OCI-LY7 (cell line): ENCODE measurements around the gene CERCAM.

ENCODE experiments used
- EZH2phosphoT487 ChIP-seq: fragments of 200-600 bp; sonication (generic); IDR thresholded peaks from 2 replicates; pipeline ENCODE4 v1.6.1; 2018; ENCODE audit warnings: low read depth, borderline replicate concordance, mild to moderate bottlenecking, mixed run types, antibody characterized with exemption, low read length, moderate library complexity, mixed read lengths
- TF ChIP-seq, protein P1 (sequence below): fragments of 200-600 bp; sonication (generic); conservative IDR thresholded peaks from 2 replicates; pipeline ENCODE4 v1.5.1; 2014; ENCODE audit warnings: mild to moderate bottlenecking, antibody characterized with exemption, low read length, moderate library complexity, mixed read lengths

DNA sequence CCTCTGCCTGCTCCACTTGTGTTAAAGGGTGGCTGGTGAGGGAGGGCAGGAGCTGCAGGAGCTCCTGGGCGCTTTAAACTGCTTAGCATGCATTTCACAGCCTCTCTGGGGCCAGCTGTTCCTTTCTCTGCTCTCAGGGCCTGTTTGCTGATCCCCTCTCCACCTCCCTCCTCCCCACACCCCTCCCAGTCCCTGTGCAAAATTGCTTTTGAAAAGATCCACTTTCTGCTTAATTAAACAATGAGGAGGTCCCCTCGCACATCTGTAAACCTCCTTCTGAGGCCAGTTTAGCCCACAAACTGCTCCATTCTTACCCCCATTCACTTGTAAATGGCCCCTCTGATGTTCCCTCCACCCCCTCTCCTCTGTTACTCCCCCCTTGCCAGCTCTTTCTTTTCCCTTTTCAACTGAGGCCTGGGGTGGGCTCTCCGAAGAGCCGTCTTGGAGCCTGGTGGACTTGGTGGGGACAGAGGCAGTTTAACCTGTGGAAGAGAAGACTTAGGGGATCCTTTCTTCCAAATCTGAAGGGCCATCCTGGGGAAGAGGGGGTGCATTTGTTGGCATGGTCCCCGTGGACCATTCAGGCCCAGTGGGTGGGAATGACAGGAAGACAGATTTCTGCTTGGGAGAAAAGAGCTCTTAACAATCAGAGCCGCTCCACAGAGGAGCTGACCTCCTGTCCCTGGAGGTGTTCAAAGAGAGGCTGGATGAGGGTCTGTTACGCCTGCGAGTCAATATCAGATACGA lies 37.5 kb upstream of the CERCAM start:
- TF ChIP-seq, protein P1, sequence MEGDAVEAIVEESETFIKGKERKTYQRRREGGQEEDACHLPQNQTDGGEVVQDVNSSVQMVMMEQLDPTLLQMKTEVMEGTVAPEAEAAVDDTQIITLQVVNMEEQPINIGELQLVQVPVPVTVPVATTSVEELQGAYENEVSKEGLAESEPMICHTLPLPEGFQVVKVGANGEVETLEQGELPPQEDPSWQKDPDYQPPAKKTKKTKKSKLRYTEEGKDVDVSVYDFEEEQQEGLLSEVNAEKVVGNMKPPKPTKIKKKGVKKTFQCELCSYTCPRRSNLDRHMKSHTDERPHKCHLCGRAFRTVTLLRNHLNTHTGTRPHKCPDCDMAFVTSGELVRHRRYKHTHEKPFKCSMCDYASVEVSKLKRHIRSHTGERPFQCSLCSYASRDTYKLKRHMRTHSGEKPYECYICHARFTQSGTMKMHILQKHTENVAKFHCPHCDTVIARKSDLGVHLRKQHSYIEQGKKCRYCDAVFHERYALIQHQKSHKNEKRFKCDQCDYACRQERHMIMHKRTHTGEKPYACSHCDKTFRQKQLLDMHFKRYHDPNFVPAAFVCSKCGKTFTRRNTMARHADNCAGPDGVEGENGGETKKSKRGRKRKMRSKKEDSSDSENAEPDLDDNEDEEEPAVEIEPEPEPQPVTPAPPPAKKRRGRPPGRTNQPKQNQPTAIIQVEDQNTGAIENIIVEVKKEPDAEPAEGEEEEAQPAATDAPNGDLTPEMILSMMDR = no peak
- no peak for TF ChIP-seq EZH2phosphoT487
